Subcutaneous abdominal adipose tissue (tissue), 5 donors: Measurements from ENCODE around the gene LCK.

Experiments
- H3K27ac ChIP-seq: one replicate; pipeline ENCODE4 v1.7.0; 2013; ENCODE audit warnings: low read depth, mild to moderate bottlenecking, inconsistent platforms, low read length, moderate library complexity
- H3K27me3 ChIP-seq, 5 donors: one replicate each; pipeline ENCODE4 v1.7.0; 2013; ENCODE audit warnings: low read length in 5 of 5, inconsistent platforms in 1 of 5; ENCODE audit not compliant: control insufficient read depth in 5 of 5, insufficient read depth in 4 of 5
- H3K36me3 ChIP-seq, 5 donors: one replicate each; pipeline ENCODE4 v1.7.0; 2013; ENCODE audit warnings: low read length in 5 of 5; ENCODE audit not compliant: control insufficient read depth in 5 of 5, insufficient read depth in 5 of 5
- H3K4me1 ChIP-seq, 5 donors: one replicate each; pipeline ENCODE4 v1.7.0; 2013; ENCODE audit warnings: low read length in 5 of 5, mild to moderate bottlenecking in 3 of 5, moderate library complexity in 1 of 5; ENCODE audit not compliant: control insufficient read depth in 5 of 5, insufficient read depth in 5 of 5
- H3K4me3 ChIP-seq, 5 donors: one replicate each; pipeline ENCODE4 v1.7.0; 2013; ENCODE audit warnings: low read length in 5 of 5, low read depth in 1 of 5
- H3K9ac ChIP-seq, 5 donors: one replicate each; pipeline ENCODE4 v1.7.0; 2013; ENCODE audit warnings: low read length in 5 of 5, mild to moderate bottlenecking in 4 of 5, moderate library complexity in 3 of 5
- H3K9me3 ChIP-seq, 5 donors: one replicate each; pipeline ENCODE4 v1.7.0; 2013; ENCODE audit warnings: low read length in 5 of 5; ENCODE audit not compliant: control insufficient read depth in 5 of 5
- donor health status: healthy.
- donor health status: healthy.
- donor health status: healthy.
- donor health status: healthy.
- donor health status: healthy.

Gene LCK

DNA sequence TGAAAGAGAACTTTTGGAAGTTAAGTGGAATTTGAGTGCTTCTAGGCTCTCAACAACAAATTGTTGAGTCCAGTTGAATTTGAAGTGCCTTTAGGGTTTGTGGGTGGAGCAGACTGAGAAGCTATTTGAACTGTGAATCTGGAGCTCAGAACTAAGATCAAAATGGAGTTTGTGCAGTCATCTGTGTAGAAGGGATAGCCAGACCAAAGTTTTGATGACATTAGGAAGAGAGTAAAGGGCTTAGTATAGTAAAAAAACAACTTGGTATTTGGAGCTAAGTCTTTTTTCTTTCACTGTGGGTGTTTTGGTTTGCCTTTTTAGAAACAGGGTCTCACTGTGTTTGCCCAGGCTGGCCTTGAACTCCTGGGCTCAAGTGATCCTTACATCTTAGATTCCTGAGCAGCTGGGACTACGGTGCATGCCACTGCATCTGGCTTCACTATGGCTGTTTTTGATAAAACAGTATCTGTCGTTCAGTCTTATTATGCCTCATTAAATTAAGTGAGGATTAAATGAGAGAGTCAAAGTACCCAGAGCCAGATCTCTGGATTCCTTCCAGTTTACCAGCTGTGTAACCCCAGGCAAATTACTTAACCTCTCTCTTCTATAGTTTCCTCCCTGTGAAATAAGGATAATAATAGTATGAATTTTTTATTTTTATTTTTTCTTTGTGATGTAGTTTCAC is 60.8 kb downstream of the LCK start:
- no peak overlapping the region for H3K9ac ChIP-seq
- H3K4me3 ChIP-seq = no peak overlapping the region
- H3K27me3 ChIP-seq = no peaks in the 10 kb centered on the region
- H3K36me3 ChIP-seq = peaks cover under 1 to 4% (median 3%) of the 10 kb centered on the region in 5 donors
- no peak overlapping the region for H3K27ac ChIP-seq
- peaks cover 0 to 4% (median 0%) of the 10 kb centered on the region in 5 donors for H3K4me1 ChIP-seq
- H3K9me3 ChIP-seq = no peaks in the 10 kb centered on the region

DNA sequence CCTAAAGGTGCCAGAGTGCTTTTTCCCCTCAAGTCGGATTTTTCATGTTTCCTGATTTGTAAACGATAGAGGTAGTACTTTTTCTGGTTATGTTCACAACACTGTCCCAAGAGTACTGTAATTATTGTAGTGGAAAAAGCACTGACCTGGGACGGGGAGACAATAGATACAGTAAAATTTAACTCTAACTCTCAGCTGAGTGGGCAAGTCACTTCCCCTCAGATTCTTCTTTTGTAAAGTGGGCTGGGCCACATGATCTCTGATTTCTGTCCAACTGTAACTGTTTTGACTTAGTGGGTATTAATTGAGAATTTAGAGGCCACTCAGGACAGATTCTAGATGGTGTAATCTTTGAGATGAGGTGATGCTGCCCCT is 65.8 kb downstream of the LCK start:
- peaks cover 4 to 21% (median 6%) of the 10 kb centered on the region in 5 donors for H3K36me3 ChIP-seq

DNA sequence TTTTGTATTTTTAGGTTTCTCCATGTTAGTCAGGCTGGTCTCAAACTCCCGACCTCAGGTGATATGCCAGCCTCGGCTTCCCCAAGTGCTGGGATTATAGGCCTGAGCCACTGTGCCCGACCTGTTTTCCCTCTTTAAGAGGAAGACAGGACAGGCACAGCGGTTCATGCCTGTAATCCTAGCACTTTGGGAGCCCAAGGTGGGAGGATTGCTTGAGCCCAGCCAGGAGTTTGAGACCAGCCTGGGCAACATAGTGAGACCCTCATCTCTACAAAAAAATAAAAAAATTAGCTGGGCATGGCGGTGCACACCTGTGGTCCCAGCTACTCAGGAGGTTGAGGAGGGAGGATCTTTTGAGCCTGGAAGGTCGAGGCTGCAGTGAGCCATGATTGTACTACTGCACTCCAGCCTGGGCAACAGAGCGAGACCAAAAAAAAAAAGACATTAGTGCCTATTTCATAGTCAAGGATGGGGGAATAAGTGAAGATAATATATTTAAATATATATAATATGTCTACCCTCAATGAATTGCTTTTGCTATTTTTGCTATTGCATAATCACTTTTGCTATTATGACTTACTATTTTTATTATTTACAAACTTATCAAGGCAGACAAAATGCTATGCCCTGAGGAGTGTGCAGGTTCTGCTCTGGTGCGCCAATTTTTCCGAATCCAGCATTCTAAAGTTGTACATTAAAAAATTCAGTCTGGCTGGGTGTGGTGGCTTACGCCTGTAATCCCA is 67.2 kb downstream of the LCK start:
- Histone ChIP-seq H3K36me3 (peaks cover 4 to 21% (median 6%) of the 10 kb centered on the region in 5 donors), H3K4me1 (peaks cover 0 to 8% (median 0%) of the 10 kb centered on the region in 5 donors), H3K9ac (no peak overlapping the region), H3K4me3 (no peak overlapping the region), H3K27me3 (no peaks in the 10 kb centered on the region), H3K27ac (no peak overlapping the region), H3K9me3 (no peaks in the 10 kb centered on the region)

More for the DNA sequence above, 65.8 kb downstream of the LCK start:
- no peak overlapping the region for H3K9ac ChIP-seq
- H3K4me3 ChIP-seq = no peak overlapping the region
- peaks cover 0 to 7% (median 0%) of the 10 kb centered on the region in 5 donors for H3K4me1 ChIP-seq
- no peaks in the 10 kb centered on the region for H3K9me3 ChIP-seq
- H3K27me3 ChIP-seq = no peaks in the 10 kb centered on the region
- H3K27ac ChIP-seq = no peak overlapping the region

DNA sequence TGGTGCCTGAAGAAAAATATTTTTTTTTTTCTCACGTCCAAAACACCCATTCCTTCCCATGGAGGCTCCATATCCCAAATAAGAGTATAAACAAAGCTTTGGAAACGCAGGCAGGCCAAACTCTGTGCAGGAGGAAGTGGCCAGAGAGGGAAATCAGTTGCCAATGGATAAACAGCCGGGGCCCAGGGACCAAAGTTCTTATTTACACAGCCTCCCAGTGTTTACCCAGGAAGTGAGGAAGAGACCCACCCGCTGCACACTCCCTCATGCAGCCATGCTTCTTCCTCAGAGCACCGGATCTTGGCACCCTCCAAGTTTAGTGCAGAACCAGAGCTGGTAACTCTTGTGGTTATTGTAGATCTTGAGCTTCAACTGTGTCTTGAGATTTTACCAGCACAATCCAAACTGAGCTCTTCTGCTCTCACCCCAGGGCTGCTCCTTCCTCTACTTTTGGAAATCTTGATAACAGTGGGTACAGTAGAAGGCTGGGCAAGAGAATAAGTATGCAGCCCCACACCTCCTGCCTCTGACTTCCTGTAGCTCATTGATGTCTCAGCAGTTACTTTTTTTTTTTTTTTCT is 70.7 kb downstream of the LCK start:
- Histone ChIP-seq H3K9me3 (no peaks in the 10 kb centered on the region), H3K4me3 (no peak overlapping the region), H3K9ac (no peak overlapping the region), H3K27me3 (no peaks in the 10 kb centered on the region), H3K36me3 (peaks cover 5 to 32% (median 8%) of the 10 kb centered on the region in 5 donors), H3K4me1 (peaks cover 0 to 8% (median 0%) of the 10 kb centered on the region in 5 donors), H3K27ac (no peak overlapping the region)

DNA sequence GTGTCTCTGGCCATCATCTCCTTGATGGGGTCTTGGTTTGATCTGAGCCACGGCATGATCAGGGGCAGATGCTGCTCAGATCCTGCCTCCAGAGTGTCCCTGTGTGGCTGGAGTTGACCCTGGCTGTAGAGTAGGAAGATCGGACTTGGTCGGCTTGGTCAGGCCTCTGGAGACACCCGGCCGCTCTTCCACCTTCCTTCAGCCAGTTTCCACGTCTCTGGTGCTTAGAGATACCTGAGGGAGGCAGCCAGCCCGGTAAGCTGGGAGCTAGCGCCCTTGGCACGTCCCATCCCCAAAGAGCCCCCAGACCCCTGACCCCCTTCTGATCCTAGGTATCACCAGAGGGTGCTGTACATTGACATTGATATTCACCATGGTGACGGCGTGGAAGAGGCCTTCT is 76.1 kb downstream of the LCK start:
- Histone ChIP-seq H3K27me3 (no peaks in the 10 kb centered on the region), H3K9ac (peak overlapping the region in 1 of 5 donors; percentile 30), H3K36me3 (peaks cover 4 to 66% (median 47%) of the 10 kb centered on the region in 5 donors), H3K4me3 (no peak overlapping the region), H3K4me1 (no peaks in the 10 kb centered on the region), H3K9me3 (no peaks in the 10 kb centered on the region), H3K27ac (no peak overlapping the region)

DNA sequence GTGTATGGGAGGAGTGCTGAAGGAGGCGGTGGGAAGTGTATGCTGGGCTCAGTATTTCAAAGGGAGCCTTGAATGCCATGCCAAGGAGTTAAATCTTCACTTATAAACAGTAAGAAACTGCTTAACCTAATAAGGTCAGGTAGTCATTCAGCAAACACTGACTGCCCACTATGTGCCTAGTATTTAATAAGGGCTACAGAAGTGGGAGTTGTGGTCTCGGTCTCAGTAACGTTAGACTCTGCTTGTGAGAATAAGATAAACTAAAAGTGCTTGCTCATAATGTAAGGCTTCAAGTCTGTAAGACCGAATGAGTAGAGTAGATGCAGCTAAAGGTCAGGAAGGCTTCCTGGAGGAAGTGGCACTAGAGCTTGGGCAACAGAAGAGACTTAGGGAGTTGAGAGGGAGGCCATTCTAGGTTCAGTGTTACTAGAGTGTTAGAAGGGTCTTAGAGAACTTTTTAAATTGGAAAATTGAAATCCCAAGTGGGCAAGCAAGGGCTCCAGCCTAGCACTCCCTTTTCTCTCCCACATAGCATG is 78.9 kb downstream of the LCK start:
- no peaks in the 10 kb centered on the region for H3K9me3 ChIP-seq
- H3K27me3 ChIP-seq = peaks cover 0 to 2% (median 0%) of the 10 kb centered on the region in 5 donors
- peaks cover 4 to 73% (median 51%) of the 10 kb centered on the region in 5 donors for H3K36me3 ChIP-seq
- peaks cover 0 to 10% (median 8%) of the 10 kb centered on the region in 5 donors for H3K4me1 ChIP-seq
- H3K9ac ChIP-seq = no peak overlapping the region
- no peak overlapping the region for H3K4me3 ChIP-seq
- H3K27ac ChIP-seq = no peak overlapping the region

DNA sequence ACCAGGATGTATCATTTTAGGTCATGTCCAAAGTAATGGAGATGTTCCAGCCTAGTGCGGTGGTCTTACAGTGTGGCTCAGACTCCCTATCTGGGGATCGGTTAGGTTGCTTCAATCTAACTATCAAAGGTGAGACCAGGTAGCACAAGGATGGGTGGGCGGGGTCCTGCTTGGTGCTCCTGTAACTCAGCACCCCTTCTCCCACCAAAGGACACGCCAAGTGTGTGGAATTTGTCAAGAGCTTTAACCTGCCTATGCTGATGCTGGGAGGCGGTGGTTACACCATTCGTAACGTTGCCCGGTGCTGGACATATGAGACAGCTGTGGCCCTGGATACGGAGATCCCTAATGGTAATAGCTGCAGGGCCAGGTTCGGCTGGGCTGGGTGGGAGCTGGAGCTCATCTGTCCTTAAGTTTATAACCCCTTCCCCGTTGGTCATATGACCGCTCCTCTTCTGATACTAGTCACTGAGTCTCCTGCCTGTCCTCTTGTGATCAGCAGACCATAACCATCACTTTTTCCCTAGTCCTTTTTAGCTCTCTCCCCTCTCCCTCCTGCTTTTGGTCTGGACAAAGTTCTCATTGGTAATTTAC is 79.6 kb downstream of the LCK start:
- Histone ChIP-seq H3K9ac (no peak overlapping the region), H3K27ac (no peak overlapping the region), H3K4me1 (peaks cover 0 to 12% (median 10%) of the 10 kb centered on the region in 5 donors), H3K27me3 (peaks cover 0 to 2% (median 0%) of the 10 kb centered on the region in 5 donors), H3K4me3 (no peak overlapping the region), H3K9me3 (no peaks in the 10 kb centered on the region), H3K36me3 (peaks cover 4 to 67% (median 50%) of the 10 kb centered on the region in 5 donors)

DNA sequence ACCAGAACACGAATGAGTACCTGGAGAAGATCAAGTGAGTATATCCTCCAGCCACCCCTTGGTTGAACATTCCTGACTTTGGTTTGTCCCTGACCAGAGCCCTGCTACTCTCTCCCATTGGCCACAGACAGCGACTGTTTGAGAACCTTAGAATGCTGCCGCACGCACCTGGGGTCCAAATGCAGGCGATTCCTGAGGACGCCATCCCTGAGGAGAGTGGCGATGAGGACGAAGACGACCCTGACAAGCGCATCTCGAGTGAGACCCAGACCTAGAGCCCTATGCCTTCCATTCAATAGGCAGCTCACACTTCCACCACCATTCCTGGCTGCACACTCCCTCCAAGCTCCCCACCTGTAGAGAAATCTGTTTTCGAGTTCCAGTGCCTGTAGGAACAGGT is 80.5 kb downstream of the LCK start:
- Histone ChIP-seq H3K9me3 (no peaks in the 10 kb centered on the region), H3K27ac (no peak overlapping the region), H3K4me3 (no peak overlapping the region), H3K4me1 (peaks cover 0 to 17% (median 15%) of the 10 kb centered on the region in 5 donors), H3K9ac (no peak overlapping the region), H3K27me3 (peaks cover 0 to 2% (median 0%) of the 10 kb centered on the region in 5 donors), H3K36me3 (peaks cover 4 to 67% (median 50%) of the 10 kb centered on the region in 5 donors)

DNA sequence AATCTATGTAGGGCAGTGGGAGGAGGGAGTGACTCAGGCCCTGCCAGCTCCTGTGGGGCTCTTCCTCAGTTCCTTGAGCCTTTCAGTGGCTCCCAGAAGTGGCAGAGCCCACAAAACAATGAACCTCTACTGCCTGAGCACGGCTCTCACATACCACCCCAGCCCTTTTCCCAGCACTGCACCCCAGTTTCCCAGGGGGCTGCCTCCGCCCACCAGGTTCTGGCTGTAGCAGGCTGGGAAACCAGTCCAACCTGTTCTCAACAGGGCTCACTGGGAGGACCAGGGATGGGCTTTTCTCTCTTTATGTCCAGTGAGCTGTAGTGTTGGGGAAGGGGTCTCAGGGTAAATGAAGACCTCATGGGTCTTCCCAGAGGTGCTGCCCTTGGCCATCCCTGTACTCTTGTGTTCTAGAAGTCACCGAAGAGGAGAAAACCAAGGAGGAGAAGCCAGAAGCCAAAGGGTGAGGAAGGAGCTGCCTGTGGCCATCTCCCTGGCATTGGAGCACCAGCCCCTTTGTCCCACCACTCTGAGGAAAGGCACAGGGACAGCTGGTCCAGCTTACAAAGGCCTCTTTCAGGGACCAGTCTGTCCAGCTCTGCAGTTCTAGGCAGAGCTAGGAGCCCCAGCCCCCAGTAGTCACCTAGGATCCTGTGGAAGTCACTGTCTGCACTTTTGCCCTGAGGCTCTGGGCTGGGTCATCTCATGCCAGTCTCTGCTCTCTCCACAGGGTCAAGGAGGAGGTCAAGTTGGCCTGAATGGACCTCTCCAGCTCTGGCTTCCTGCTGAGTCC is 81.4 kb downstream of the LCK start:
- H3K4me3 ChIP-seq = no peak overlapping the region
- no peak overlapping the region for H3K27ac ChIP-seq
- no peak overlapping the region for H3K9ac ChIP-seq
- H3K36me3 ChIP-seq = peaks cover 4 to 59% (median 42%) of the 10 kb centered on the region in 5 donors
- no peaks in the 10 kb centered on the region for H3K9me3 ChIP-seq
- H3K27me3 ChIP-seq = peaks cover 0 to 2% (median 0%) of the 10 kb centered on the region in 5 donors
- H3K4me1 ChIP-seq = peaks cover 0 to 27% (median 24%) of the 10 kb centered on the region in 5 donors
